ENCODE data around the gene CASS4.

GRCh38 chr20:56385130-56385529 lies 26.9 kb upstream of the CASS4 start:
- TF ChIP-seq EZH2 (IDR thresholded peaks at IDR 0.05; ENCODE audit: borderline replicate concordance, low read depth, low read length, poor library complexity, severe bottlenecking) (no peak), CTCF (conservative IDR thresholded peaks at IDR 0.05; ENCODE audit: low read depth, low read length) (no peak)
